ENCODE measurements around the gene PDLIM3.

Gene PDLIM3

GRCh38 chr4:185552254-185552653 lies 16.9 kb upstream of the PDLIM3 start:
- no peak for DNase-seq (ENCODE audit: extremely low read depth, low read depth)
- no peak for TF ChIP-seq CTCF (IDR thresholded peaks at IDR 0.05; ENCODE audit: low read depth, low read length, missing control alignments)
- H3K4me3 ChIP-seq (replicated peaks; ENCODE audit: low read depth, low read length), result no peak overlapping the region

GRCh38 chr4:185550933-185551332 lies 15.6 kb upstream of the PDLIM3 start:
- DNase-seq (ENCODE audit: extremely low read depth, low read depth), result no peak
- no peak overlapping the region for H3K4me3 ChIP-seq (replicated peaks; ENCODE audit: low read depth, low read length)
- no peak for TF ChIP-seq CTCF (IDR thresholded peaks at IDR 0.05; ENCODE audit: low read depth, low read length, missing control alignments)

- TF ChIP-seq CTCF (IDR thresholded peaks at IDR 0.05; ENCODE audit: low read depth, low read length, missing control alignments), result no peak
- H3K4me3 ChIP-seq (replicated peaks; ENCODE audit: low read depth, low read length), result no peak overlapping the region
- no peak for DNase-seq (ENCODE audit: extremely low read depth, low read depth)
Measured at GRCh38 chr4:185549095-185549639, 13.9 kb upstream of the PDLIM3 start.

GRCh38 chr4:185548587-185548986 lies 13.3 kb upstream of the PDLIM3 start:
- no peak for DNase-seq (ENCODE audit: extremely low read depth, low read depth)

GRCh38 chr4:185546335-185546734 lies 11.0 kb upstream of the PDLIM3 start:
- DNase-seq (ENCODE audit: extremely low read depth, low read depth), result no peak
- no peak for TF ChIP-seq CTCF (IDR thresholded peaks at IDR 0.05; ENCODE audit: low read depth, low read length, missing control alignments)
- no peak overlapping the region for H3K4me3 ChIP-seq (replicated peaks; ENCODE audit: low read depth, low read length)

More at GRCh38 chr4:185548587-185548986, 13.3 kb upstream of the PDLIM3 start:
- H3K4me3 ChIP-seq (replicated peaks; ENCODE audit: low read depth, low read length), result no peak overlapping the region
- TF ChIP-seq CTCF (IDR thresholded peaks at IDR 0.05; ENCODE audit: low read depth, low read length, missing control alignments), result no peak

GRCh38 chr4:185542626-185543315 lies 7.5 kb upstream of the PDLIM3 start:
- TF ChIP-seq CTCF (IDR thresholded peaks at IDR 0.05; ENCODE audit: low read depth, low read length, missing control alignments), result no peak
- no peak overlapping the region for H3K4me3 ChIP-seq (replicated peaks; ENCODE audit: low read depth, low read length)
- no peak for DNase-seq (ENCODE audit: extremely low read depth, low read depth)

All from HFF-Myc (cell line).